Brain microvascular endothelial cell (primary cell): Measurements from ENCODE around the gene KRT36.

ENCODE experiments used
- DNase-seq: peaks from one replicate; pipeline ENCODE4 v3.0.0-alpha.2; 2020
- H3K27ac ChIP-seq: fragments of 250-450 bp; sonication (Bioruptor Pico); 2 replicates; pipeline ENCODE4 v1.5.1; 2020; ENCODE audit warnings: mild to moderate bottlenecking, moderate library complexity
- H3K27me3 ChIP-seq: fragments of 250-450 bp; sonication (Bioruptor Pico); replicated peaks from 2 replicates; pipeline ENCODE4 v1.5.1; 2020; ENCODE audit warnings: mild to moderate bottlenecking
- H3K36me3 ChIP-seq: fragments of 250-450 bp; sonication (Bioruptor Pico); replicated peaks from 2 replicates; pipeline ENCODE4 v1.5.1; 2020; ENCODE audit warnings: mild to moderate bottlenecking
- H3K4me3 ChIP-seq: 2 replicates; pipeline ENCODE4 v1.5.1; 2011; ENCODE audit warnings: low read depth, mild to moderate bottlenecking, control low read depth, low read length, moderate library complexity
- in situ Hi-C: cut with HindIII; loops from 2 replicates; pipeline ENCODE4 v1.10.0; 2017; ENCODE audit warnings: low sequenced_read_pairs, low pct_ligation_motif_present
- TF ChIP-seq, protein P1 (sequence below): IDR thresholded peaks from 2 replicates; pipeline ENCODE4 v1.5.1; 2011; ENCODE audit warnings: low read depth, mild to moderate bottlenecking, moderate library complexity, low read length, control low read depth, inconsistent platforms; ENCODE audit errors: missing control alignments

The KRT36 gene

GRCh38 chr17:41481036-41481435 lies 8.7 kb downstream of the KRT36 start, which contains the start of gene KRT35:
Gene KRT35 (minus strand): TSS chr17:41481151. CDS start chr17:41481097, 54 bp downstream.
- TF ChIP-seq, protein P1, sequence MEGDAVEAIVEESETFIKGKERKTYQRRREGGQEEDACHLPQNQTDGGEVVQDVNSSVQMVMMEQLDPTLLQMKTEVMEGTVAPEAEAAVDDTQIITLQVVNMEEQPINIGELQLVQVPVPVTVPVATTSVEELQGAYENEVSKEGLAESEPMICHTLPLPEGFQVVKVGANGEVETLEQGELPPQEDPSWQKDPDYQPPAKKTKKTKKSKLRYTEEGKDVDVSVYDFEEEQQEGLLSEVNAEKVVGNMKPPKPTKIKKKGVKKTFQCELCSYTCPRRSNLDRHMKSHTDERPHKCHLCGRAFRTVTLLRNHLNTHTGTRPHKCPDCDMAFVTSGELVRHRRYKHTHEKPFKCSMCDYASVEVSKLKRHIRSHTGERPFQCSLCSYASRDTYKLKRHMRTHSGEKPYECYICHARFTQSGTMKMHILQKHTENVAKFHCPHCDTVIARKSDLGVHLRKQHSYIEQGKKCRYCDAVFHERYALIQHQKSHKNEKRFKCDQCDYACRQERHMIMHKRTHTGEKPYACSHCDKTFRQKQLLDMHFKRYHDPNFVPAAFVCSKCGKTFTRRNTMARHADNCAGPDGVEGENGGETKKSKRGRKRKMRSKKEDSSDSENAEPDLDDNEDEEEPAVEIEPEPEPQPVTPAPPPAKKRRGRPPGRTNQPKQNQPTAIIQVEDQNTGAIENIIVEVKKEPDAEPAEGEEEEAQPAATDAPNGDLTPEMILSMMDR, result no peak
- Histone ChIP-seq H3K4me3 (no peak within 1 kb of the TSS), H3K27ac (no peak within 1 kb of the TSS), H3K27me3 (no peaks in the 10 kb centered on the region), H3K36me3 (no peaks in the 10 kb centered on the region)
- in situ Hi-C loops, result no loop called here
- DNase-seq, result no peak

- TF ChIP-seq, protein P1, result no peak
- no peaks in the 10 kb centered on the region for H3K36me3 ChIP-seq
- H3K27me3 ChIP-seq, result no peaks in the 10 kb centered on the region
- no peak overlapping the region for H3K4me3 ChIP-seq
- no peak overlapping the region for H3K27ac ChIP-seq
- DNase-seq, result no peak
- in situ Hi-C loops, result no loop called here
These were observed 9.1 kb downstream of the KRT36 start for GRCh38 chr17:41480581-41480980.

DNA sequence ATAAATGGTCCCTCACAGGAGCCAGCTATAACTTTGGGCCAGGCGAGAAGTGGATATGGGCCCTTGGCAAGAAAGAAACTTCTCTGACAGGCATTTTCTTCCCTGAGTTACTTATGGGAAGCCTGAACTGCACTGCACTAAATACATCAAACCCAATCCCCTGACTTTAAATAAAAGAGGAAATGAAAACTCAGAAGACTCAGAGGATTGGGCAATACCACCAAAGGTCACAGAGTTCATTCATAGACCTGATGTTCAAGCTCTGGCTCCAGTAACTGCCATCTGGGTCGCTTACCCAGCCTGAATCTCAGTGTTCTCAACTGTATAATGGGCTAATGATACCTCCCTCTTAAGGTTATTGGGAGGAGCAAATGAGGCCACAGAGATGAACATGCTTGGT lies 9.6 kb downstream of the KRT36 start:
- in situ Hi-C loops, result no loop called here
- Histone ChIP-seq H3K4me3 (no peak overlapping the region), H3K36me3 (no peaks in the 10 kb centered on the region), H3K27me3 (no peaks in the 10 kb centered on the region), H3K27ac (no peak overlapping the region)
- TF ChIP-seq, protein P1, result no peak
- DNase-seq, result no peak

- TF ChIP-seq, protein P1, result no peak
- no peak overlapping the region for H3K4me3 ChIP-seq
- DNase-seq, result no peak
- no peaks in the 10 kb centered on the region for H3K27me3 ChIP-seq
- no peak overlapping the region for H3K27ac ChIP-seq
- in situ Hi-C loops, result no loop called here
- H3K36me3 ChIP-seq, result no peaks in the 10 kb centered on the region
These were observed 11.5 kb downstream of the KRT36 start for GRCh38 chr17:41478237-41478636.

DNA sequence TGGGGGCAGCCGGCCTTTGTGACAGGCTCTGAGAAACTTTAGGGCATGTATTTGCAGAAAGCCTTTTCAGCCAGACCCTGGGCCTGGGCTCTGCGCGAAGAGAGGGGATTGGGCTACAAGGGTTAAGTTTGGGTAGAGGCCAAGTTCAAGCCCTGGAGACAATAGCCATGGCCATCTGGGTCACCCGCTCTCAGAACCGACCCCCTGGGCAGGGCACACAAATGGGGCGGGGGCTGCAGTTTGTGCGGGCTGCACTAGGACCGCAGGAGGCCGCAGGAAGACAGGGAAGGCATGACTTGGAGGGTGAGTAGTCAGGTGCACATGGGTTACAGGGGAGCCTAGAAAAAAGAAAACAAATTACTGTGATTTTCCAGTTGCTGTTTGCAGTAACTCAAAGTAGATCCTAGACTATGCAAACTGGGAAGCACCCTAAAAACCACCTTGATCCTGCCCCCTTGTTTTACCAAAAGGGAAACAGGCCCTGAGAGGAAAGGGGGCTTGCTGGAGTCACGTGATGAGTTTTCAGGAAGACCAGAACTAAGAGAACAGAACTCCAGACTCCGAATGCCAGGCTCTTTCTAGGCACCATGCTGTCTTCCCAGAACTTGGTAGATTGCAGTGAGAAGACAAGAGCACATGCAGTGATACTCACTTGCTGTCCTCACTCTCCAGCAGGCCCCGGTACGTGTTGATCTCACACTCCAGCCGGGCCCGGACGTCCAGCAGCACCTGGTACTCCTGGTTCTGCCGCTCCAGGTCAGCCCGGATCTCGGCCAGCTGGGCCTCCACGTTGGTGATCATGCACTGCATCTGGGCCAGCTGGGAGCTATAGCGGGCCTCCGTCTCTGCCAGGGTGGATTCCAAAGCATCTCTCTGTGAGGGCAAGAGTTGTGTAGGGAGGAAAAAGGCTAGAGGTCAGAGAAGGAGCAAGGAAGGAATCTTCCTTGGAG lies 12.6 kb downstream of the KRT36 start:
- in situ Hi-C loops, result no loop called here

More for the DNA sequence above, 12.6 kb downstream of the KRT36 start:
- TF ChIP-seq, protein P1, result no peak
- H3K4me3 ChIP-seq, result no peak overlapping the region
- DNase-seq, result no peak
- H3K27ac ChIP-seq, result no peak overlapping the region
- no peaks in the 10 kb centered on the region for H3K36me3 ChIP-seq
- no peaks in the 10 kb centered on the region for H3K27me3 ChIP-seq
